SK-N-SH (cell line): ENCODE results near the gene TOMM70. TPM values are rescaled to one million over a fixed set of nuclear protein-coding genes. Genes with fewer than 3 reads are reported as not detected.

Experiments
- CTCF ChIA-PET: fragments of 300-600, 350-600 bp; formaldehyde crosslinking; extraction: SDS; loops from one replicate; lab custom pipeline; 2021; lab: Yijun Ruan, JAX
- POLR2A ChIA-PET: fragments of 350-600 bp; sonication (Branson Sonifier 250); formaldehyde crosslinking; extraction: SDS; loops from one replicate; lab custom pipeline; 2020; ENCODE audit warnings: antibody characterized with exemption, inconsistent platforms; lab: Yijun Ruan, JAX
- DNase-seq: peaks from one replicate; pipeline ENCODE4 v3.0.0; 2012
- H2AFZ ChIP-seq: fragments of 200-600 bp; sonication (generic); 2 replicates; pipeline ENCODE4 v1.8.1; 2016; ENCODE audit warnings: antibody characterized with exemption, mild to moderate bottlenecking, low read depth
- H3F3A ChIP-seq: fragments of 200-600 bp; sonication (generic); replicated peaks from 2 replicates; pipeline ENCODE3; 2016; ENCODE audit warnings: antibody characterized with exemption, mild to moderate bottlenecking; ENCODE audit not compliant: insufficient read depth
- H3K27ac ChIP-seq, 2 experiments: fragments of 200-500 bp in 1 of 2; fragments of 200-600 bp in 1 of 2; sonication (Bioruptor generic) in 1 of 2; sonication (generic), shearing (Covaris generic) in 1 of 2; 2 replicates each; pipeline versions ENCODE4 v1.5.1 to v1.6.1; 2014 to 2016; ENCODE audit warnings: low read depth in 2 of 2, inconsistent platforms in 1 of 2, low read length in 1 of 2, mild to moderate bottlenecking in 1 of 2, mixed read lengths in 1 of 2
- H3K27me3 ChIP-seq: fragments of 200-600 bp; sonication (generic), shearing (Covaris generic); 2 replicates; pipeline ENCODE4 v1.6.1; 2016; ENCODE audit warnings: mixed run types; ENCODE audit not compliant: insufficient read depth
- H3K36me3 ChIP-seq, 2 experiments: fragments of 200-500 bp in 1 of 2; fragments of 200-600 bp in 1 of 2; sonication (Bioruptor generic) in 1 of 2; sonication (generic) in 1 of 2; replicated peaks in 1 of 2; 2 replicates each; pipeline versions ENCODE3 to v1.5.1; 2014 to 2016; ENCODE audit warnings: low read length in 1 of 2, mild to moderate bottlenecking in 1 of 2; ENCODE audit not compliant: insufficient read depth in 2 of 2, control insufficient read depth in 1 of 2
- H3K4me1 ChIP-seq, 2 experiments: fragments of 200-500 bp in 1 of 2; fragments of 200-600 bp in 1 of 2; sonication (Bioruptor generic) in 1 of 2; sonication (generic), shearing (Covaris generic) in 1 of 2; 2 replicates each; pipeline versions ENCODE4 v1.5.1 to v1.6.1; 2014 to 2016; ENCODE audit warnings: low read depth in 1 of 2, low read length in 1 of 2, mixed run types in 1 of 2; ENCODE audit not compliant: insufficient read depth in 2 of 2, control insufficient read depth in 1 of 2
- H3K4me2 ChIP-seq: fragments of 200-600 bp; sonication (generic), shearing (Covaris generic); 2 replicates; pipeline ENCODE4 v1.6.1; 2017; ENCODE audit warnings: mixed run types
- H3K4me3 ChIP-seq, 2 experiments: fragments of 200-500 bp in 1 of 2; fragments of 200-600 bp in 1 of 2; sonication (Bioruptor generic) in 1 of 2; sonication (generic), shearing (Covaris generic) in 1 of 2; 2 replicates each; pipeline versions ENCODE4 v1.5.1 to v1.8.1; 2014 to 2016; ENCODE audit warnings: low read depth in 2 of 2, inconsistent platforms in 1 of 2, low read length in 1 of 2, mild to moderate bottlenecking in 1 of 2, mixed read lengths in 1 of 2, moderate library complexity in 1 of 2
- H3K79me2 ChIP-seq: fragments of 200-600 bp; sonication (generic); 2 replicates; pipeline ENCODE4 v1.8.1; 2017; ENCODE audit warnings: mild to moderate bottlenecking; ENCODE audit not compliant: insufficient read depth
- H3K9ac ChIP-seq: fragments of 200-600 bp; sonication (generic); 2 replicates; pipeline ENCODE4 v1.6.1; 2017; ENCODE audit warnings: mixed run types
- H3K9me2 ChIP-seq: fragments of 200-600 bp; sonication (generic); 2 replicates; pipeline ENCODE4 v1.6.1; 2017; ENCODE audit warnings: mixed run types
- H3K9me3 ChIP-seq: fragments of 200-600 bp; sonication (generic); 2 replicates; pipeline ENCODE4 v1.6.1; 2017; ENCODE audit warnings: mixed run types, mild to moderate bottlenecking, moderate library complexity
- H4K20me1 ChIP-seq: fragments of 200-600 bp; sonication (generic); 2 replicates; pipeline ENCODE4 v1.6.1; 2017; ENCODE audit warnings: mild to moderate bottlenecking, mixed run types; ENCODE audit not compliant: insufficient read depth
- CHD2 ChIP-seq: fragments of 150-350 bp; IDR thresholded peaks from 2 replicates; pipeline ENCODE4 v1.6.1; 2018; ENCODE audit warnings: low read length; ENCODE audit not compliant: partially characterized antibody
- ELF1 ChIP-seq: IDR thresholded peaks from 2 replicates; pipeline ENCODE4 v1.4.0; 2012
- EP300 ChIP-seq, 2 experiments: IDR thresholded peaks; 2 replicates each; pipeline versions ENCODE4 v1.4.0 to v1.6.1; 2012; ENCODE audit warnings: borderline replicate concordance in 1 of 2, low read depth in 1 of 2, low read length in 1 of 2
- EZH2phosphoT487 ChIP-seq: fragments of 200-600 bp; sonication (generic); IDR thresholded peaks from 2 replicates; pipeline ENCODE4 v1.6.1; 2017; ENCODE audit warnings: low read depth, mixed run types, mild to moderate bottlenecking, antibody characterized with exemption, moderate library complexity, borderline replicate concordance
- FOSL2 ChIP-seq: IDR thresholded peaks from 2 replicates; pipeline ENCODE4 v1.4.0; 2012; ENCODE audit warnings: low read depth, mild to moderate bottlenecking, moderate library complexity, borderline replicate concordance
- FOXM1 ChIP-seq: IDR thresholded peaks from 2 replicates; pipeline ENCODE4 v1.4.0; 2012; ENCODE audit warnings: low read depth, mild to moderate bottlenecking
- GATA2 ChIP-seq: sonication (generic); formaldehyde crosslinking; IDR thresholded peaks from 2 replicates; pipeline ENCODE4 v1.5.0; 2020; ENCODE audit warnings: mild to moderate bottlenecking, missing genetic modification reagents
- IRF3 ChIP-seq: fragments of 150-350 bp; IDR thresholded peaks from 2 replicates; pipeline ENCODE4 v1.6.1; 2016; ENCODE audit warnings: mild to moderate bottlenecking, low read depth, low read length
- JUND ChIP-seq: IDR thresholded peaks from 2 replicates; pipeline ENCODE4 v1.4.0; 2012
- MEF2A ChIP-seq: IDR thresholded peaks from 2 replicates; pipeline ENCODE4 v1.4.0; 2012; ENCODE audit warnings: low read depth, borderline replicate concordance
- NFIC ChIP-seq: IDR thresholded peaks from 2 replicates; pipeline ENCODE4 v1.4.0; 2012; ENCODE audit warnings: borderline replicate concordance
- NRF1 ChIP-seq: IDR thresholded peaks from 2 replicates; pipeline ENCODE4 v1.6.1; 2012; ENCODE audit warnings: low read depth, mild to moderate bottlenecking, low read length
- PBX3 ChIP-seq: IDR thresholded peaks from 2 replicates; pipeline ENCODE4; 2012
- POLR2AphosphoS5 ChIP-seq: IDR thresholded peaks from 2 replicates; pipeline ENCODE4 v1.6.1; 2012; ENCODE audit warnings: low read depth, low read length
- RAD21 ChIP-seq: IDR thresholded peaks from 2 replicates; pipeline ENCODE4 v1.6.1; 2012; ENCODE audit warnings: mild to moderate bottlenecking, low read length
- TCF12 ChIP-seq: IDR thresholded peaks from 2 replicates; pipeline ENCODE4 v1.4.0; 2012
- TEAD4 ChIP-seq: IDR thresholded peaks from 2 replicates; pipeline ENCODE4 v1.4.0; 2012; ENCODE audit warnings: mild to moderate bottlenecking, borderline replicate concordance; ENCODE audit not compliant: insufficient read depth
- USF2 ChIP-seq: fragments of 150-350 bp; IDR thresholded peaks from 2 replicates; pipeline ENCODE4 v1.6.1; 2017; ENCODE audit warnings: antibody characterized with exemption, low read length, low read depth, borderline replicate concordance
- YY1 ChIP-seq: IDR thresholded peaks from 2 replicates; pipeline ENCODE4 v1.4.0; 2012; ENCODE audit warnings: low read depth, mild to moderate bottlenecking
- WGBS: methylation state at CpG from one replicate; pipeline ENCODE4 v1.1.6; 2017; ENCODE audit warnings: low lambda C conversion rate; 5-methylcytosine and 5-hydroxymethylcytosine counted together
- polyA plus RNA-seq, 3 experiments: library from polyadenylated mRNA; depleted of rRNA; stranded (reverse); fragments of >200 nt; gene quantifications; 2 replicates each; pipeline ENCODE4 v1.2.3, GENCODE V29; 2012
- TF ChIP-seq, protein P1 (sequence below): IDR thresholded peaks from 2 replicates; pipeline ENCODE4 v1.4.0; 2012; ENCODE audit warnings: low read depth
- TF ChIP-seq, protein P2 (sequence below): fragments of 200-600 bp; sonication (generic); IDR thresholded peaks from 2 replicates; pipeline ENCODE4 v1.6.1; 2017; ENCODE audit warnings: antibody characterized with exemption, mild to moderate bottlenecking, moderate library complexity

TOMM70 gene
- polyA plus RNA-seq, 1 of the 3 experiments (the other 2 are of a cell fraction), result 17.4 TPM

- Histone ChIP-seq H3K4me3 (no peak overlapping the region), H3K4me1 (no peaks in the 10 kb centered on the region; a peak in 1 of 4 replicates), H2AFZ (no peak overlapping the region), H3K9me3 (no peaks in the 10 kb centered on the region), H3K9ac (no peak overlapping the region), H3K4me2 (no peak overlapping the region), H3K9me2 (no peaks in the 10 kb centered on the region), H3K27ac (no peak overlapping the region), H4K20me1 (no peaks in the 10 kb centered on the region), H3F3A (no peaks in the 10 kb centered on the region), H3K27me3 (no peaks in the 10 kb centered on the region), H3K79me2 (no peaks in the 10 kb centered on the region), H3K36me3 (no peaks in the 10 kb centered on the region)
- ChIA-PET POLR2A (no interaction called here), CTCF (interaction anchor here (0.7 kb wide), 1 partner anchor 1612 kb away, joined by 3 read pairs; no protein-coding TSS in a partner anchor)
- 98% methylated on average over 5 of the region's 5 CpGs for WGBS
- TF ChIP-seq FOSL2 (no peak), POLR2AphosphoS5 (no peak), JUND (no peak), ELF1 (no peak), IRF3 (no peak), PBX3 (no peak), YY1 (no peak), CHD2 (no peak), NFIC (no peak), TCF12 (no peak), NRF1 (no peak), MEF2A (no peak), EP300 (IDR thresholded peaks at IDR 0.05; ENCODE audit: borderline replicate concordance in 1 of 2, low read depth in 1 of 2, low read length in 1 of 2) (no peak), RAD21 (no peak)
- no peak for DNase-seq
Observed at GRCh38 chr3:100423611-100424010, 22.7 kb upstream of the TOMM70 start.

GRCh38 chr3:100420885-100421284 lies 20.0 kb upstream of the TOMM70 start:
- H3K9me2 ChIP-seq, result no peaks in the 10 kb centered on the region
- POLR2A ChIA-PET, result no interaction called here

More at GRCh38 chr3:100420885-100421284, 20.0 kb upstream of the TOMM70 start:
- Histone ChIP-seq H4K20me1 (no peaks in the 10 kb centered on the region), H3F3A (no peaks in the 10 kb centered on the region), H3K9me3 (no peaks in the 10 kb centered on the region), H3K36me3 (no peaks in the 10 kb centered on the region), H3K4me1 (no peaks in the 10 kb centered on the region), H3K27ac (no peak overlapping the region), H3K9ac (no peak overlapping the region), H3K27me3 (no peaks in the 10 kb centered on the region), H3K4me2 (no peak overlapping the region), H3K79me2 (no peaks in the 10 kb centered on the region), H2AFZ (no peak overlapping the region), H3K4me3 (no peak overlapping the region)
- 73% methylated on average over 2 of the region's 2 CpGs for WGBS
- CTCF ChIA-PET, result interaction anchor here (0.6 kb wide), 1 partner anchor 56 kb away, joined by 3 read pairs; no protein-coding TSS in a partner anchor
- no peak for DNase-seq
- no peak for TF ChIP-seq EP300 (IDR thresholded peaks at IDR 0.05; ENCODE audit: borderline replicate concordance in 1 of 2, low read depth in 1 of 2, low read length in 1 of 2)
- TF ChIP-seq, protein P1, sequence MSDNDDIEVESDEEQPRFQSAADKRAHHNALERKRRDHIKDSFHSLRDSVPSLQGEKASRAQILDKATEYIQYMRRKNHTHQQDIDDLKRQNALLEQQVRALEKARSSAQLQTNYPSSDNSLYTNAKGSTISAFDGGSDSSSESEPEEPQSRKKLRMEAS, result no peak
- TF ChIP-seq IRF3, result no peak
- TF ChIP-seq FOXM1, result no peak
- TF ChIP-seq USF2, result no peak
- TF ChIP-seq EZH2phosphoT487, result no peak
- TF ChIP-seq FOSL2, result no peak
- no peak for TF ChIP-seq CHD2
- no peak for TF ChIP-seq GATA2 (CRISPR knock-in tag)
- TF ChIP-seq PBX3, result no peak
- TF ChIP-seq TCF12, result no peak
- no peak for TF ChIP-seq TEAD4
- TF ChIP-seq NRF1, result no peak
- TF ChIP-seq, protein P2, sequence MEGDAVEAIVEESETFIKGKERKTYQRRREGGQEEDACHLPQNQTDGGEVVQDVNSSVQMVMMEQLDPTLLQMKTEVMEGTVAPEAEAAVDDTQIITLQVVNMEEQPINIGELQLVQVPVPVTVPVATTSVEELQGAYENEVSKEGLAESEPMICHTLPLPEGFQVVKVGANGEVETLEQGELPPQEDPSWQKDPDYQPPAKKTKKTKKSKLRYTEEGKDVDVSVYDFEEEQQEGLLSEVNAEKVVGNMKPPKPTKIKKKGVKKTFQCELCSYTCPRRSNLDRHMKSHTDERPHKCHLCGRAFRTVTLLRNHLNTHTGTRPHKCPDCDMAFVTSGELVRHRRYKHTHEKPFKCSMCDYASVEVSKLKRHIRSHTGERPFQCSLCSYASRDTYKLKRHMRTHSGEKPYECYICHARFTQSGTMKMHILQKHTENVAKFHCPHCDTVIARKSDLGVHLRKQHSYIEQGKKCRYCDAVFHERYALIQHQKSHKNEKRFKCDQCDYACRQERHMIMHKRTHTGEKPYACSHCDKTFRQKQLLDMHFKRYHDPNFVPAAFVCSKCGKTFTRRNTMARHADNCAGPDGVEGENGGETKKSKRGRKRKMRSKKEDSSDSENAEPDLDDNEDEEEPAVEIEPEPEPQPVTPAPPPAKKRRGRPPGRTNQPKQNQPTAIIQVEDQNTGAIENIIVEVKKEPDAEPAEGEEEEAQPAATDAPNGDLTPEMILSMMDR, result no peak
